Stimulated activated CD8-positive, alpha-beta memory T cell treated with anti-CD3 and anti-CD28 coated beads, Interleukin-15, amount 100 ng/mL, for 4 hours (primary cell): ENCODE data around the gene CADPS.

Source experiments
- DNase-seq, 2 donors: peaks; one replicate each; pipeline ENCODE4 v3.0.0-alpha.2; 2020; ENCODE audit warnings: low read depth in 2 of 2

The CADPS gene

GRCh38 chr3:62636235-62636826 is 238.9 kb downstream of the CADPS start:
- DNase-seq, result no peak

- no peak for DNase-seq
Observed at GRCh38 chr3:62632510-62633294, 242.5 kb downstream of the CADPS start.

- no peak for DNase-seq
Observed at GRCh38 chr3:62631488-62631887, 243.7 kb downstream of the CADPS start.

- no peak for DNase-seq
Observed at GRCh38 chr3:62630664-62631063, 244.6 kb downstream of the CADPS start.

GRCh38 chr3:62625268-62625667 is 249.9 kb downstream of the CADPS start:
- DNase-seq, result no peak

GRCh38 chr3:62624185-62624584 is 251.0 kb downstream of the CADPS start:
- no peak for DNase-seq

- no peak for DNase-seq
Observed at GRCh38 chr3:62622553-62623174, 252.6 kb downstream of the CADPS start.

GRCh38 chr3:62621925-62622324 is 253.3 kb downstream of the CADPS start:
- DNase-seq, result no peak

- no peak for DNase-seq
Observed at GRCh38 chr3:62621176-62621575, 254.0 kb downstream of the CADPS start.

- no peak for DNase-seq
Observed at GRCh38 chr3:62615258-62615849, 259.9 kb downstream of the CADPS start.

GRCh38 chr3:62614527-62614926 is 260.7 kb downstream of the CADPS start:
- DNase-seq, result no peak

- DNase-seq, result no peak
Observed at GRCh38 chr3:62611541-62612240, 263.5 kb downstream of the CADPS start.

GRCh38 chr3:62607287-62608029 is 267.8 kb downstream of the CADPS start:
- no peak for DNase-seq

- no peak for DNase-seq
Observed at GRCh38 chr3:62605413-62606068, 269.7 kb downstream of the CADPS start.

GRCh38 chr3:62604751-62605351 is 270.4 kb downstream of the CADPS start:
- DNase-seq, result no peak

GRCh38 chr3:62604298-62604697 is 270.9 kb downstream of the CADPS start:
- DNase-seq, result no peak

- no peak for DNase-seq
Observed at GRCh38 chr3:62602987-62603386, 272.2 kb downstream of the CADPS start.

- no peak for DNase-seq
Observed at GRCh38 chr3:62602129-62602770, 273.0 kb downstream of the CADPS start.

GRCh38 chr3:62601238-62602070 is 273.8 kb downstream of the CADPS start:
- DNase-seq, result no peak
